ENCODE measurements around the gene RNU2-1.
"Not testable (repeated sequence)": the region's sequence is repeated elsewhere in the genome, so short reads cannot be mapped to it uniquely, and the experiment has no call there.

RNU2-1 gene

DNA sequence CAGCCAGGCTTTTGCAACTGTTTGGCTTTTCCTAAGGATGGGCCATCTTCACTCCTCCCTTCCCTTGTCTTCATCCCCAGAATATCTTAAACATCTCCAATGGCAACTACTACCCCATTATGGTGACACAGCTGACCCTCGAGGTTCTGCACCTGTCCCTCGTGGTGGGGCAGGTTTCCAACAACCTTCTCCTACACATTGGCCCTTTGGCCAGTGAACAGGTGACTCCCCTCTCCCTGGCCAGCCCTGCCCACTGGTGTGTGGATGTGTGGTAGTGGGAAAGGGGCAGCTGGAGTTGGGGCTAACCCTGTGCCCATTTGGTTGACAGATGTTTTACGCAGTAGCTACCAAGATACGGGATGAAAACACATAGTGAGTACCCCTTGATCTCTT, 17.4 kb downstream of the RNU2-1 start:
- DNase-seq (ENCODE audit: low spot score): no peak

DNA sequence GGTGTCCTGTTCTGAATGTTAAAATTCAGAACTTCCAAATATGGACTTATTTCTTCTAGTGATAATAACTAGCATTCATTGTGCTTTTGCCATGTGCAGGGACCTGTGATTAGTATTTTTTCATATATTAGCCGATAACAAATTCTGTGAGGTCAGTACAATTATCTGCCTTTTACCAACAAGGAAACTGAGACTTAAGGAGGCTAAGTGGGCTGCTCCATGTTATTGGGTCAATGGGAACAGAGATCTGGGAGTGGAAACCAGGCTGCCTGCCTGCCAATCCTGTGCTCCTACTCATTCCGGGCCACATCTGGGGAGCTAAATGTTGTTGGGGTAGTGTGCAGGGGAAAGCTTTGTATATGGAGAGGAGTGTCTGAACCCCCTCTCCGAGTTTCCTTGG, 18.4 kb downstream of the RNU2-1 start:
- no peak for DNase-seq (ENCODE audit: low spot score)

DNA sequence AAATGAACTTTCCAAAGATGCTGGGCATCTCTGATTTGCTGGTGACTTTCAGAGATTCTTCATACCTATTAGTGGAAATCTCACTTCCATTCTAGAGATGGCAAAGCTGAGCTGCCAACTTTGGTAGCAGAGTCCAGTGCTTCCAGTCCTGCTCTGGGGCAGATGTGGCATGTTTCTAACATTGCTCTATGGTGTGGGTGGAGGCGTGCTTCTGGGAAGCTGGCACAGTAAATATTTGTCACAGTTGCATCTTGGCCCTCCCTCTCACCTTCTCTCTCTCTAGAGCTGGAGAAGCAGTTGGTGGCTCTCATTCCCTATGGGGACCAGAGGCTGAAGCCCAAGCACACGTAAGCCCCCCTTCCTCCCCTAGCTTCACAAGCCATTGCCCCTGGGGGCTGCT, 20.2 kb downstream of the RNU2-1 start:
- peak; percentile 4 for DNase-seq (ENCODE audit: low spot score)

DNA sequence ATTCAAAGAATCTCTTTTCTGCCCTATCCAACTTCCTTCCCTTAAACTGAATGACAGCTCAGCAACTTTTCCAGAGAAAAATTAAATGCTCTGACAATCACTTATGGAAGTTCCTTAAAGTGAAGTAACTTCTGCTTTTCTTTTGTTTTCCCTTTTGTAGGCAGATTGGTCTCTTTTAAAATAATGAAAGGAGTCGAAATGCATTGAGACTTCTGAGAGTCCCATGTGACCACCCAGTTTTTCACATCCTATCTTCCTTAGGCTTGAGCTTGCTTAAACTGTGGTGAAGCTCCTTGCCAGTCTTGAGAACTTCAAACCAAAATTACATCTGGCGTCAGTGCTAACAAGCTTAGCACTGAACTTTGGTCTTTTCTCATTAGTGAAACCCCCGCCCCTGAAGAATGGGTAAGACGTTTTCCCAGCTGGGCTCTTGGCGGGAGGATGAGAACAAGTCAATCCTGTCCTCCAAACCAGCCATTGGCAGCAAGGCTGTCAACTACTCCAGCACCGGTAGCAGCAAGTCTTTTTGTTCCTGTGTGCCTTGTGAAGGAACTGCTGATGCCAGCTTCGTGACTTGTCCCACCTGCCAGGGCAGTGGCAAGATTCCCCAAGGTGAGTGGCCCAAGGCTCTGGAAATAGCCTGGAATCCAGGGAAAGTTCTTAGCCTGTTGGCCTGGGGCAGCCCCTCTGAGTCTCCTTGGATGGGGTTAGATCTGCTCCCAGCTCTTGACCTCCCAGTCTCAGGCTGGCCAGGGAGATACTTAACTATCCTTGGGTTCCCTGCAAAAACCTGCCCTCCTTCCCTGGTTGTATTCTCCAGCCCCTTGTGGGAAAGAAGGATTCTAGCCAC, 20.9 kb downstream of the RNU2-1 start:
- no peak for DNase-seq (ENCODE audit: low spot score)

GRCh38 chr17:43211480-43212402, 22.0 kb downstream of the RNU2-1 start, which contains the start of gene TMEM106A:
Gene TMEM106A (plus strand): TSS chr17:43211875. CDS start chr17:43213042, 1,167 bp downstream.
- peak; percentile 98 for DNase-seq (ENCODE audit: low spot score)

- DNase-seq (ENCODE audit: low spot score): no peak
Measured at GRCh38 chr17:43211123-43211479, 22.7 kb downstream of the RNU2-1 start.

DNA sequence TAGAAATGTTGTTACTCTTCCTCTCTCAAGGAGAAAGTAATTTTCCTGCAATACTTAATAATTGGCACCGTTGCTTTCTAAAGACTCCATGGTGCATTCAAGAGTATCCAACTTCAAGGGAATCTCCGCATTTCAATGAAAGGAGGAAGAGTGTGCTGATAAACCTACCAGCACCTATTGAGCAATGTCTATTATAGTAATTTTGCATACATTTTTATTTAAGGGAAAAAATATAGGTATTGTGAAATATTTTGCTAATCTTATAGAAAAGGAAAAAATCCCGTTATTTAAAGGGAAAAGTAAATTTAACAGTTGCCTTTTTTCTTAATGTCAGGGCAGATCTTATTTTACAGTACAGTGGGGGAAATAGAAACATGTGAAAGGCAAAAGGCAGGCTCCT, 23.2 kb downstream of the RNU2-1 start:
- no peak for DNase-seq (ENCODE audit: low spot score)

DNA sequence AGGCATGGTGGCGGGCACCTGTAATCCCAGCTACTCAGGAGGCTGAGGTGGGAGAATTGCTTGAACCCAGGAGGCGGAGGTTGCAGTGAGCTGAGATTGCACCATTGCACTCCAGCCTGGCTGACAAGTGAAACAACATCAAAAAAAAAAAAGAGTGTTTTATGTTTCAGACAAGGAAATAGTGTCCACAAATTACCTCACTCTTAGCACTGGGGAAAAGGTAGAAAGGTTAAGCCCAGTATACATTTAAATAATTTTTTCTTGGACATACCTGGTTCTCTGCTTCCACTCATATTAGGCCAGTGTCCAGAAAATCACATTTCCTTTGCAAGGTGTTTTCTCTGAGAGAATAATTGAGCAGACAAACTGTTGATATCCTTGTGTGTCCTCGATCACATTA, 30.8 kb downstream of the RNU2-1 start:
- DNase-seq (ENCODE audit: low spot score): not testable (repeated sequence)

DNA sequence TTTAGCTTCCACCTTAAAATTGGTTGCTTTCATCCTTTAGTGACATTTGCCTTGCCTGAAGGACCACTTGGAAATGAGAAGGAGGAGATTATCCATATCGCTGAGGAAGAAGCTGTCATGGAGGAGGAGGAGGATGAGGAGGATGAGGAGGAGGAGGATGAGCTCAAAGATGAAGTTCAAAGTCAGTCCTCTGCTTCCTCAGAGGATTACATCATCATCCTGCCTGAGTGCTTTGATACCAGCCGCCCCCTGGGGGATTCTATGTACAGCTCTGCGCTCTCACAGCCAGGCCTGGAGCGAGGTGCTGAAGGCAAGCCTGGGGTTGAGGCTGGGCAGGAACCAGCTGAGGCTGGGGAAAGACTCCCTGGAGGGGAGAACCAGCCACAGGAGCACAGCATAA, 33.6 kb downstream of the RNU2-1 start:
- DNase-seq (ENCODE audit: low spot score): no peak

DNA sequence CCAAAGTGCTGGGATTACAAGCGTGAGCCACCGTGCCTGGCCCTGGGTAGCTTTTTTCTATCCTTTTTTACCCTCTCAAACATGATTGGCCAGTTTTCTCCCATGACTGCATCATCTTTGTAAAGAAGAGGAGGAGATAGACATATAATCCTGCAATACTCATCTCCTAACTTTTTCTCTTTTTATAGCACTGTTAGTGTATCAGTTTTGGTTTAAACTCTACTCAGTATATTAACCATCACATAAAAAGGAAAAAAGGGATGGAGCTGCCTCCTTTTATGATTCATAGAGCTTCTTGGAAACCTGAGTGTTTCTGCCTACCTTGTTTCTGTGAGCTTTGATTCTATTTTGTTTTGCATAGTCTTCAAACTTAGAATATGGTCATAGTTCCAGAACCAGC, 34.1 kb downstream of the RNU2-1 start:
- DNase-seq (ENCODE audit: low spot score): no peak

DNA sequence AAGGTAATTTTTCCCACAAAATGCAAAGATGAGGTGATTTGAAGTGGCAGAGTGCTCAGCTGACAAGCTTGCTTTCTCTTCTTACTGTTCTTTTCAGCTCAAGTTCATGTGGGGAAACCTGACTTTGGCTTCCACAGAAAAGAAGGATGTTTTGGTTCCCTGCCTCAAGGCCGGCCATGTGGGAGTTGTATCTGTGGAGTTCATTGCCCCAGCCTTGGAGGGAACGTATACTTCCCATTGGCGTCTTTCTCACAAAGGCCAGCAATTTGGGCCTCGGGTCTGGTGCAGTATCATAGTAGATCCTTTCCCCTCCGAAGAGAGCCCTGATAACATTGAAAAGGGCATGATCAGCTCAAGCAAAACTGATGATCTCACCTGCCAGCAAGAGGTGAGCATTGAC, 40.5 kb downstream of the RNU2-1 start:
- DNase-seq (ENCODE audit: low spot score): no peak

GRCh38 chr17:43186656-43187055, 47.1 kb downstream of the RNU2-1 start:
- DNase-seq (ENCODE audit: low spot score): not testable (repeated sequence)

- no peak for DNase-seq (ENCODE audit: low spot score)
Measured at GRCh38 chr17:43183921-43184320, 49.9 kb downstream of the RNU2-1 start.

Data from AG08395 (cell line).